Common myeloid progenitor, CD34-positive (primary cell): Measurements from ENCODE around the gene EXD3.

ENCODE experiments used
- CTCF ChIA-PET: fragments of 350-600 bp; sonication (Branson Sonifier 250); formaldehyde crosslinking; loops from one replicate; lab custom pipeline; 2021; ENCODE audit warnings: antibody characterized with exemption; lab: Charles Lee
- POLR2A ChIA-PET: fragments of 350-600 bp; sonication (Branson Sonifier 250); formaldehyde crosslinking; loops from one replicate; lab custom pipeline; 2021; ENCODE audit warnings: antibody characterized with exemption; lab: Charles Lee
- DNase-seq, 3 donors: peaks; one replicate each; pipeline versions ENCODE4 v3.0.0 to v3.0.0-alpha.2; 2013
- H3K27ac ChIP-seq, 2 experiments: 1 replicate in 1 of 2; 2 replicates in 1 of 2; pipeline ENCODE4 v1.7.0; 2013; ENCODE audit warnings: inconsistent platforms in 2 of 2, low read length in 2 of 2, mild to moderate bottlenecking in 2 of 2, low read depth in 1 of 2, moderate library complexity in 1 of 2; ENCODE audit not compliant: severe bottlenecking in 2 of 2, insufficient read depth in 1 of 2, poor library complexity in 1 of 2
- H3K27me3 ChIP-seq, 5 experiments: replicated peaks in 2 of 5; 1 replicate in 3 of 5; 2 replicates in 2 of 5; pipeline versions ENCODE4 v1.6.1 to v1.7.0; 2013; ENCODE audit warnings: low read length in 4 of 5, mild to moderate bottlenecking in 2 of 5, moderate library complexity in 2 of 5, inconsistent platforms in 1 of 5; ENCODE audit not compliant: insufficient read depth in 5 of 5, control insufficient read depth in 4 of 5
- H3K36me3 ChIP-seq, 4 experiments: 1 replicate in 2 of 4; 2 replicates in 2 of 4; pipeline versions ENCODE4 v1.6.1 to v1.7.0; 2013; ENCODE audit warnings: low read length in 3 of 4, control low read depth in 1 of 4, mild to moderate bottlenecking in 1 of 4; ENCODE audit not compliant: control insufficient read depth in 4 of 4, insufficient read depth in 4 of 4
- H3K4me1 ChIP-seq, 4 experiments: 1 replicate in 3 of 4; 2 replicates in 1 of 4; pipeline versions ENCODE4 v1.6.1 to v1.7.1; 2013; ENCODE audit warnings: low read length in 3 of 4, mild to moderate bottlenecking in 3 of 4, control low read depth in 1 of 4, inconsistent platforms in 1 of 4, moderate library complexity in 1 of 4; ENCODE audit not compliant: control insufficient read depth in 4 of 4, insufficient read depth in 4 of 4; ENCODE audit errors: control extremely low read depth in 1 of 4
- H3K4me3 ChIP-seq, 7 experiments: 1 replicate in 4 of 7; 2 replicates in 3 of 7; pipeline versions ENCODE4 v1.5.1 to v1.7.0; 2013; ENCODE audit warnings: mild to moderate bottlenecking in 7 of 7, low read length in 6 of 7, moderate library complexity in 6 of 7, inconsistent platforms in 2 of 7, low read depth in 2 of 7, control low read depth in 1 of 7; ENCODE audit not compliant: insufficient read depth in 4 of 7, control insufficient read depth in 1 of 7; ENCODE audit errors: extremely low read depth in 1 of 7
- H3K9me3 ChIP-seq, 5 experiments: 1 replicate in 4 of 5; 2 replicates in 1 of 5; pipeline versions ENCODE4 v1.6.1 to v1.7.1; 2013; ENCODE audit warnings: low read length in 4 of 5, mild to moderate bottlenecking in 2 of 5, inconsistent platforms in 1 of 5, low read depth in 1 of 5, moderate library complexity in 1 of 5; ENCODE audit not compliant: control insufficient read depth in 4 of 5, insufficient read depth in 2 of 5; ENCODE audit errors: control extremely low read depth in 1 of 5
- WGBS: methylation state at CpG from one replicate; pipeline ENCODE4 v1.1.5; 2013; ENCODE audit not compliant: insufficient coverage; 5-methylcytosine and 5-hydroxymethylcytosine counted together

The EXD3 gene

GRCh38 chr9:137303151-137303892, 119.6 kb downstream of the EXD3 start:
- H3K27me3 ChIP-seq, result peaks cover 0 to 8% (median 2%) of the 10 kb centered on the region in 5 experiments
- ChIA-PET POLR2A (no interaction called here), CTCF (interaction anchor here (1.2 to 5.6 kb wide), 7 partner anchors 10 to 140 kb away, joined by 3 to 56 read pairs (median 6); no protein-coding TSS in a partner anchor)
- no peaks in the 10 kb centered on the region for H3K9me3 ChIP-seq
- H3K27ac ChIP-seq, result peak overlapping the region in 1 of 2 experiments; percentile 25
- DNase-seq, result no peak
- no peaks in the 10 kb centered on the region for H3K36me3 ChIP-seq
- H3K4me1 ChIP-seq, result peaks cover 5 to 74% (median 70%) of the 10 kb centered on the region in 4 experiments
- 61% methylated on average over 21 of the region's 23 CpGs for WGBS
- peak overlapping the region in 5 of 7 experiments; percentile 25 to 74 (median 64) for H3K4me3 ChIP-seq

GRCh38 chr9:137302449-137303150, 120.4 kb downstream of the EXD3 start:
- peaks cover 0 to 8% (median 2%) of the 10 kb centered on the region in 5 experiments for H3K27me3 ChIP-seq
- WGBS, result 2% methylated on average over 75 of the region's 78 CpGs
- peak overlapping the region in 1 of 2 experiments; percentile 25 for H3K27ac ChIP-seq
- POLR2A ChIA-PET, result interaction anchor here (0.9 to 1.4 kb wide), 6 partner anchors 13 to 121 kb away, joined by 3 to 6 read pairs (median 4); partner anchors contain the start of genes EXD3 and NOXA1
- H3K36me3 ChIP-seq, result no peaks in the 10 kb centered on the region
- no peak for DNase-seq
- peak overlapping the region; percentile 25 to 74 (median 63) for H3K4me3 ChIP-seq
- no peaks in the 10 kb centered on the region for H3K9me3 ChIP-seq
- peaks cover 5 to 70% (median 67%) of the 10 kb centered on the region in 4 experiments for H3K4me1 ChIP-seq
- CTCF ChIA-PET, result interaction anchor here (0.7 to 5.6 kb wide), 14 partner anchors 10 to 141 kb away, joined by 3 to 56 read pairs (median 5); partner anchors contain the start of genes EXD3 and NOXA1

- under 1% methylated on average over 60 of the region's 60 CpGs for WGBS
- Histone ChIP-seq H3K4me3 (peak within 1 kb of the TSS; percentile 45 to 83 (median 66)), H3K27ac (peak within 1 kb of the TSS in 1 of 2 experiments; percentile 25), H3K4me1 (peaks cover 5 to 69% (median 65%) of the 10 kb centered on the region in 4 experiments), H3K27me3 (peaks cover 0 to 10% (median 2%) of the 10 kb centered on the region in 5 experiments), H3K36me3 (no peaks in the 10 kb centered on the region), H3K9me3 (no peaks in the 10 kb centered on the region)
- POLR2A ChIA-PET, result interaction anchor here (0.9 to 1.4 kb wide), 6 partner anchors 14 to 121 kb away, joined by 3 to 6 read pairs (median 4); partner anchors contain the start of genes EXD3 and NOXA1
- CTCF ChIA-PET, result interaction anchor here (0.6 to 5.6 kb wide), 16 partner anchors 11 to 141 kb away, joined by 3 to 56 read pairs (median 4); partner anchors contain the start of genes EXD3 and NOXA1
- peak; percentile 83 to 90 (median 89) for DNase-seq
Measured at GRCh38 chr9:137302118-137302448, 120.9 kb downstream of the EXD3 start, which contains the start of gene NRARP. NRARP (minus strand) TSS chr9:137302271; CDS start chr9:137301928, 343 bp downstream.

GRCh38 chr9:137301081-137301947, 121.6 kb downstream of the EXD3 start:
- Histone ChIP-seq H3K4me1 (peaks cover 5 to 69% (median 65%) of the 10 kb centered on the region in 4 experiments), H3K9me3 (no peaks in the 10 kb centered on the region), H3K36me3 (no peaks in the 10 kb centered on the region), H3K27me3 (peaks cover 0 to 15% (median 3%) of the 10 kb centered on the region in 5 experiments), H3K4me3 (peak overlapping the region; percentile 45 to 83 (median 66)), H3K27ac (peak overlapping the region in 1 of 2 experiments; percentile 25)
- POLR2A ChIA-PET, result interaction anchor here (1.0 to 1.4 kb wide), 3 partner anchors 82 to 122 kb away, joined by 3 to 4 read pairs (median 4); partner anchors contain the start of genes EXD3 and NOXA1
- CTCF ChIA-PET, result interaction anchor here (0.6 to 5.6 kb wide), 13 partner anchors 11 to 122 kb away, joined by 3 to 56 read pairs (median 4); partner anchors contain the start of genes EXD3 and NOXA1
- under 1% methylated on average over 98 of the region's 115 CpGs for WGBS
- peak in 1 of 3 donors; percentile 55 for DNase-seq

GRCh38 chr9:137300567-137301080, 122.3 kb downstream of the EXD3 start:
- ChIA-PET POLR2A (no interaction called here), CTCF (interaction anchor here (0.9 to 4.8 kb wide), 4 partner anchors 12 to 109 kb away, joined by 3 to 56 read pairs (median 6); no protein-coding TSS in a partner anchor)
- Histone ChIP-seq H3K4me1 (peaks cover 5 to 65% (median 62%) of the 10 kb centered on the region in 4 experiments), H3K27ac (peak overlapping the region in 1 of 2 experiments; percentile 25), H3K36me3 (no peaks in the 10 kb centered on the region), H3K27me3 (peaks cover 0 to 17% (median 3%) of the 10 kb centered on the region in 5 experiments), H3K4me3 (peak overlapping the region; percentile 45 to 83 (median 66)), H3K9me3 (no peaks in the 10 kb centered on the region)
- peak in 2 of 3 donors; percentile 62 to 66 for DNase-seq
- 0% methylated on average over 2 of the region's 25 CpGs for WGBS
